ENCODE data around the gene DDX21.

Gene DDX21

DNA sequence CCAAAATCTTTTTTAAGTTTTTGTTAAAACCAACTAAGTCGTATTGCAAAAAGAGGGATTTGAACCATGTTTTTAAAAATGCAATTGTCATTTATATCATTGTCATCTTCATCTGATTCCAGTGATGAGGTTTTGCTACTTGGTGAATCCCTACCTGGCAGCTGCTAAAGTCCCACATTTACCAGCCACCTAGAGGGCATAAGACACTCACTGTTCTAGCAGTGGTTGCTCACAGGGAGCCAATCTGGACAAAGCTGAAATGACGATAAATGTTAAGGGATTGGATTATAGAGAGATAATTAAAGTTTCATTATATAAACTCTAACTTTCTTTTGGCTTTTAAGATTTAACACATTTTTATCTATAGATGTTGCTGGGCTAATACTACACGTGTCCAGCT, 51.3 kb downstream of the DDX21 start:
- no peak for TF ChIP-seq TAF1 (IDR thresholded peaks at IDR 0.05; ENCODE audit: borderline replicate concordance, insufficient read depth, low read length)
- no peak for TF ChIP-seq SIN3A (IDR thresholded peaks at IDR 0.05; ENCODE audit: borderline replicate concordance, insufficient read depth, low read length)
- TF ChIP-seq FOXP2 (optimal IDR thresholded peaks at IDR 0.05; ENCODE audit: borderline replicate concordance, extremely low read depth, extremely low read length, insufficient read depth) = no peak
- no peak for TF ChIP-seq POLR2AphosphoS5 (IDR thresholded peaks at IDR 0.05; ENCODE audit: low read depth, low read length)
- TF ChIP-seq, protein P1, sequence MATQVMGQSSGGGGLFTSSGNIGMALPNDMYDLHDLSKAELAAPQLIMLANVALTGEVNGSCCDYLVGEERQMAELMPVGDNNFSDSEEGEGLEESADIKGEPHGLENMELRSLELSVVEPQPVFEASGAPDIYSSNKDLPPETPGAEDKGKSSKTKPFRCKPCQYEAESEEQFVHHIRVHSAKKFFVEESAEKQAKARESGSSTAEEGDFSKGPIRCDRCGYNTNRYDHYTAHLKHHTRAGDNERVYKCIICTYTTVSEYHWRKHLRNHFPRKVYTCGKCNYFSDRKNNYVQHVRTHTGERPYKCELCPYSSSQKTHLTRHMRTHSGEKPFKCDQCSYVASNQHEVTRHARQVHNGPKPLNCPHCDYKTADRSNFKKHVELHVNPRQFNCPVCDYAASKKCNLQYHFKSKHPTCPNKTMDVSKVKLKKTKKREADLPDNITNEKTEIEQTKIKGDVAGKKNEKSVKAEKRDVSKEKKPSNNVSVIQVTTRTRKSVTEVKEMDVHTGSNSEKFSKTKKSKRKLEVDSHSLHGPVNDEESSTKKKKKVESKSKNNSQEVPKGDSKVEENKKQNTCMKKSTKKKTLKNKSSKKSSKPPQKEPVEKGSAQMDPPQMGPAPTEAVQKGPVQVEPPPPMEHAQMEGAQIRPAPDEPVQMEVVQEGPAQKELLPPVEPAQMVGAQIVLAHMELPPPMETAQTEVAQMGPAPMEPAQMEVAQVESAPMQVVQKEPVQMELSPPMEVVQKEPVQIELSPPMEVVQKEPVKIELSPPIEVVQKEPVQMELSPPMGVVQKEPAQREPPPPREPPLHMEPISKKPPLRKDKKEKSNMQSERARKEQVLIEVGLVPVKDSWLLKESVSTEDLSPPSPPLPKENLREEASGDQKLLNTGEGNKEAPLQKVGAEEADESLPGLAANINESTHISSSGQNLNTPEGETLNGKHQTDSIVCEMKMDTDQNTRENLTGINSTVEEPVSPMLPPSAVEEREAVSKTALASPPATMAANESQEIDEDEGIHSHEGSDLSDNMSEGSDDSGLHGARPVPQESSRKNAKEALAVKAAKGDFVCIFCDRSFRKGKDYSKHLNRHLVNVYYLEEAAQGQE (IDR thresholded peaks at IDR 0.05; ENCODE audit: insufficient read depth in 1 of 2, low read depth in 2 of 2, low read length in 2 of 2) = no peak

DNA sequence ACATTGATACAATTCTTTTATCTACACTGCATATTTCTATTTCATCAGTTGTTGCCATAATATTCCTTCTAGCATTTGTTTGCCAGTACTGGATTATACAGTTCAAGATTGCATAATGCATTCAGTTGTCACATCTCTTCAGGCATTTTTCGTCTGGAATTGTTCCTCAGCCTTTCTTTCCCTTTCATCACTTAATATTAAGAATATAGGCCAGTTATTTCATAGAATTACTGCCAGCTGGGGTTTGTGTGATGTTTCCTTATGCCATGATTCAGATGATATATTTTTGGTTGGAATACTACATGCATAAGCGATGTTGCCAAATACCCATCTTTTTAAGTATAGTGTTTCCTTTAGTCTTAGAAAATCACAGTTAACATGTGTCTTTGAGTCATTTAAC, 53.4 kb downstream of the DDX21 start:
- no peak for TF ChIP-seq SIN3A (IDR thresholded peaks at IDR 0.05; ENCODE audit: borderline replicate concordance, insufficient read depth, low read length)
- no peak for TF ChIP-seq TAF1 (IDR thresholded peaks at IDR 0.05; ENCODE audit: borderline replicate concordance, insufficient read depth, low read length)
- TF ChIP-seq FOXP2 (optimal IDR thresholded peaks at IDR 0.05; ENCODE audit: borderline replicate concordance, extremely low read depth, extremely low read length, insufficient read depth) = no peak
- TF ChIP-seq POLR2AphosphoS5 (IDR thresholded peaks at IDR 0.05; ENCODE audit: low read depth, low read length) = no peak
- TF ChIP-seq, protein P1 (IDR thresholded peaks at IDR 0.05; ENCODE audit: insufficient read depth in 1 of 2, low read depth in 2 of 2, low read length in 2 of 2) = no peak

DNA sequence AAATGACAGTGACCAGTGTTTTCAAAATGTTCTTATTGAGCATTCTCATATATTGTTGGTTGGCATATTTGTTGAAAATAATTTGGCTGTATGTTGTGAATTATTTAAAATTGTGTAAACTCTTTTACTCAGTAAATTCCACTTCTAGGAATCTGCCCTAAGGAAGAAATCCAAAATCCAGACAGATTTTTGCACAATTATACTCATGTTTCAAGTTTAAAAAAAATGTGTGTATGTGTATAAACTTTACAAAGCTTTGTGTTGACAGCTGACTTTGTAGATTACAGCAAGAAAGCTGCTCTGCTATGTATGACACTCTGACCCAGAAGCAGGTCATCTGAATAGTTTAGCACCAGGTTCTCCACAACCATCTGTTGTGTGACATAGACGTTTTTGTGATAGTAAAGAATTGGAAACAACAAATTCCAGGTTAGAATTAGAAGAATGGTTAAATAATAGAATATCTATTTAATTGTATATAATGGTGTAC, 54.2 kb downstream of the DDX21 start:
- TF ChIP-seq SIN3A (IDR thresholded peaks at IDR 0.05; ENCODE audit: borderline replicate concordance, insufficient read depth, low read length) (no peak), TAF1 (IDR thresholded peaks at IDR 0.05; ENCODE audit: borderline replicate concordance, insufficient read depth, low read length) (no peak), FOXP2 (optimal IDR thresholded peaks at IDR 0.05; ENCODE audit: borderline replicate concordance, extremely low read depth, extremely low read length, insufficient read depth) (no peak), POLR2AphosphoS5 (IDR thresholded peaks at IDR 0.05; ENCODE audit: low read depth, low read length) (no peak)
- TF ChIP-seq, protein P1 (IDR thresholded peaks at IDR 0.05; ENCODE audit: insufficient read depth in 1 of 2, low read depth in 2 of 2, low read length in 2 of 2) = no peak

DNA sequence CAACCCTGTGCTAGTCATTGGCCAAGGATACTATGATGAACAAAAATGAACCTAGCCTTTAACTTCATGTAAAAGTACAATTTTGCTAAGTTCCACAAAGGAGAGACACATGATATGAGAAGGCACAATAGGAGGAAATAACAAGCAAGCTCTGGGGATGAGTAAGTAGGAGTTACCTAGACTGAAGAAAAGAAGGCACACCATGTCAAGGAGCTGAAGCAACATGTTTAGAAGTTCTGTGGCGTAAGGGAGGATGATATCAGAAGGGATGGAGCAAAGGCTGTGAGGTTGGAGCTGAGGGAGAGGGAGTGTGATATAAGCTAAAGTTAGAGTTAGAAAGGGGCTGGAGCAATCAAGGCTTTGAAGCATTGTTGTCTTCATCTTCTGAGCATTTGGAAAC, 58.2 kb downstream of the DDX21 start:
- no peak for TF ChIP-seq TAF1 (IDR thresholded peaks at IDR 0.05; ENCODE audit: borderline replicate concordance, insufficient read depth, low read length)
- TF ChIP-seq, protein P1 (IDR thresholded peaks at IDR 0.05; ENCODE audit: insufficient read depth in 1 of 2, low read depth in 2 of 2, low read length in 2 of 2) = no peak
- no peak for TF ChIP-seq FOXP2 (optimal IDR thresholded peaks at IDR 0.05; ENCODE audit: borderline replicate concordance, extremely low read depth, extremely low read length, insufficient read depth)
- no peak for TF ChIP-seq SIN3A (IDR thresholded peaks at IDR 0.05; ENCODE audit: borderline replicate concordance, insufficient read depth, low read length)
- TF ChIP-seq POLR2AphosphoS5 (IDR thresholded peaks at IDR 0.05; ENCODE audit: low read depth, low read length) = no peak

DNA sequence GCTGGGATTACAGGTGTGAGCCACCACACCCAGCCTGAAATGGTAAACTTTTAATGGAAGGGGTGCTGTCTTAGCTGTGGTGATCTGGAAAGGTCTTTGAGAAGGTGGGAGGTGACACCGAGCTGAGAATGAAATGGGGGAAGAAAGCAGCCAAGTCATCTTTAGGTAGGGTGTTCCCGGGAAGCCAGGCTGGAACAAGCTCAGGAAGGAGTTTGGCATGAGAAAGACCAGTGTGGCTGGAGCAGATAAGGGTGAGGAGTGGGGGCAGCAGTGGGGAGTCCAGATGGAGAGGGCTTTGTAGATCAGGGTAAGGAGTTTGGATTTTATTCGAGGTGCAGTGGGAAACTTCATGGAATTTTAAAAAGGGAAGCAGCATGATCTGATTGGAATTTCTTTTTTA, 62.6 kb downstream of the DDX21 start:
- TF ChIP-seq TAF1 (IDR thresholded peaks at IDR 0.05; ENCODE audit: borderline replicate concordance, insufficient read depth, low read length) (no peak), POLR2AphosphoS5 (IDR thresholded peaks at IDR 0.05; ENCODE audit: low read depth, low read length) (no peak), SIN3A (IDR thresholded peaks at IDR 0.05; ENCODE audit: borderline replicate concordance, insufficient read depth, low read length) (no peak), FOXP2 (optimal IDR thresholded peaks at IDR 0.05; ENCODE audit: borderline replicate concordance, extremely low read depth, extremely low read length, insufficient read depth) (no peak)
- TF ChIP-seq, protein P1 (IDR thresholded peaks at IDR 0.05; ENCODE audit: insufficient read depth in 1 of 2, low read depth in 2 of 2, low read length in 2 of 2) = no peak
